Ishikawa (cell line): ENCODE results near the gene HCN4.

Source experiments
- CEBPB ChIP-seq: IDR thresholded peaks from 2 replicates; pipeline ENCODE4 v1.6.1; 2012
- CREB1 ChIP-seq: IDR thresholded peaks from 2 replicates; pipeline ENCODE4 v1.6.1; 2012; ENCODE audit warnings: low read depth
- EP300 ChIP-seq: IDR thresholded peaks from 2 replicates; pipeline ENCODE4 v1.6.1; 2012; ENCODE audit warnings: borderline replicate concordance
- NFIC ChIP-seq: IDR thresholded peaks from 2 replicates; pipeline ENCODE4 v1.6.1; 2012
- RAD21 ChIP-seq: IDR thresholded peaks from 2 replicates; pipeline ENCODE4 v1.6.1; 2012; ENCODE audit warnings: low read depth
- REST ChIP-seq: IDR thresholded peaks from 2 replicates; pipeline ENCODE4 v1.6.1; 2012; ENCODE audit warnings: low read depth, mild to moderate bottlenecking
- TAF1 ChIP-seq: IDR thresholded peaks from 2 replicates; pipeline ENCODE4 v1.6.1; 2012; ENCODE audit warnings: low read depth, mild to moderate bottlenecking
- TCF12 ChIP-seq: IDR thresholded peaks from 2 replicates; pipeline ENCODE4 v1.6.1; 2012; ENCODE audit warnings: low read depth
- TEAD4 ChIP-seq: IDR thresholded peaks from 2 replicates; pipeline ENCODE4 v1.6.1; 2012
- YY1 ChIP-seq: IDR thresholded peaks from 2 replicates; pipeline ENCODE4 v1.6.1; 2012; ENCODE audit warnings: low read depth
- ZBTB7A ChIP-seq: IDR thresholded peaks from 2 replicates; pipeline ENCODE4 v1.6.1; 2012; ENCODE audit warnings: low read depth
- TF ChIP-seq, protein P1 (sequence below): IDR thresholded peaks from 2 replicates; pipeline ENCODE4 v1.6.1; 2012
- TF ChIP-seq, protein P2 (sequence below): IDR thresholded peaks from 2 replicates; pipeline ENCODE4 v1.6.1; 2012

DNA sequence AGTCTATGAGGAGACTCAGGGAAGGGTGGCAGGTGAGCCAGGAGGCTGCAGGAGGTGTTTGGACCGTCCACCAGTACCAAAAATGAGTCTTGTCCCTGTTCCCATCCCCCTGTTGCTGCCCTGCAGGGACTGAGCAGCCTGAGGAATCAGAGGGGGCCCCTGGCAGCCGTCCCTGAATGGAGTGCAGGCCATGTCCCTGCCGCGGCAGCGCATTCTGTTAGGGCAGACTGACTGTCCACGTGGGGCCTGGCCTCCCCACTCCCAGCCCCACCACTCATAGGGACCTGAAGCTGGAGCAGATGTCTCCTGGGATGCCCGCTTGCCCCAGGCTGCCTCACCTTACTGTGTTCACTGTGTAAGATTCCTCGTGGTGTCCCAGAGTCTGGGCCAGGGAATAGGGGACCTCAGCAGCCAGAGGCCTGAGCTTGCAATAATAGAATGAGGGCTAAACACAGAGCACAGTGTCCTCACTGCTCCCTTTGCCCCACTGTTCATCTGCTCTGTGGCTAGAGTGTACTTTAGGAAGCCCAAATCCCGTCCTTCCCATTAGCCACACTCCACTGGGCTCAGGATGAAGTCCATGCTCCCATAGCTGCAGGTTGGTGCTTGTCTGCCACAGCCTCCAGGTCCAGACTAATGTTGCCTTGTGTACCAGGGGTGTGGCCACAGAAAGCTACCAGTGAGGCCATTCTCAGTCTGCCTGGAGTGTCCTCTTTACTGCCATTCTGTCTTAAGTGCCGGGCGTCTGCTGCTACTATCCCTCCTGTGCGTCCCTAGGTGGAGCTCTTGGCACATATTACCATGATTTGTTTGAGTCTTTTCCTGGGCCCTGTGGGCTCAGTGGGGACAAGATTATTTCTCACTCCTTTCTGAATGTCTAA lies 63.2 kb downstream of the HCN4 start:
- TF ChIP-seq, protein P1, sequence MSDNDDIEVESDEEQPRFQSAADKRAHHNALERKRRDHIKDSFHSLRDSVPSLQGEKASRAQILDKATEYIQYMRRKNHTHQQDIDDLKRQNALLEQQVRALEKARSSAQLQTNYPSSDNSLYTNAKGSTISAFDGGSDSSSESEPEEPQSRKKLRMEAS = no peak
- TF ChIP-seq CEBPB (no peak), YY1 (no peak), EP300 (no peak), NFIC (no peak), RAD21 (peak; percentile 84), TEAD4 (no peak), CREB1 (no peak), ZBTB7A (no peak), REST (no peak), TCF12 (no peak), TAF1 (no peak)
- TF ChIP-seq, protein P2, sequence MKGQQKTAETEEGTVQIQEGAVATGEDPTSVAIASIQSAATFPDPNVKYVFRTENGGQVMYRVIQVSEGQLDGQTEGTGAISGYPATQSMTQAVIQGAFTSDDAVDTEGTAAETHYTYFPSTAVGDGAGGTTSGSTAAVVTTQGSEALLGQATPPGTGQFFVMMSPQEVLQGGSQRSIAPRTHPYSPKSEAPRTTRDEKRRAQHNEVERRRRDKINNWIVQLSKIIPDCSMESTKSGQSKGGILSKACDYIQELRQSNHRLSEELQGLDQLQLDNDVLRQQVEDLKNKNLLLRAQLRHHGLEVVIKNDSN = no peak
